ENCODE data around the gene MSI2. TPM values are rescaled to one million over a fixed set of nuclear protein-coding genes. Genes with fewer than 3 reads are reported as not detected.

Gene MSI2
- total RNA-seq, 2 donors from 2014 or later = 30.1 to 41.1 TPM

- no peak overlapping the region for H3K27ac ChIP-seq
- no peak for DNase-seq (ENCODE audit: low spot score)
- H3K9me3 ChIP-seq = no peaks in the 10 kb centered on the region
- no peak for TF ChIP-seq CTCF (IDR thresholded peaks at IDR 0.05)
- H3K4me1 ChIP-seq = no peaks in the 10 kb centered on the region
- H3K4me3 ChIP-seq = no peak overlapping the region
- H3K27me3 ChIP-seq = no peaks in the 10 kb centered on the region
- no peaks in the 10 kb centered on the region for H3K36me3 ChIP-seq
Observed at GRCh38 chr17:57722704-57723043, 466.4 kb downstream of the MSI2 start.

- H3K27ac ChIP-seq = no peak overlapping the region
Observed at GRCh38 chr17:57723427-57724025, 467.2 kb downstream of the MSI2 start.

GRCh38 chr17:57724026-57724728 lies 467.9 kb downstream of the MSI2 start:
- H3K36me3 ChIP-seq = no peaks in the 10 kb centered on the region
- H3K27me3 ChIP-seq = no peaks in the 10 kb centered on the region
- H3K4me1 ChIP-seq = no peaks in the 10 kb centered on the region
- H3K4me3 ChIP-seq = no peak overlapping the region
- no peak for TF ChIP-seq CTCF (IDR thresholded peaks at IDR 0.05)
- no peak for DNase-seq (ENCODE audit: low spot score)
- no peaks in the 10 kb centered on the region for H3K9me3 ChIP-seq
- H3K27ac ChIP-seq = no peak overlapping the region

More at GRCh38 chr17:57723427-57724025, 467.2 kb downstream of the MSI2 start:
- no peak for TF ChIP-seq CTCF (IDR thresholded peaks at IDR 0.05)
- no peak for DNase-seq (ENCODE audit: low spot score)
- Histone ChIP-seq H3K27me3 (no peaks in the 10 kb centered on the region), H3K9me3 (no peaks in the 10 kb centered on the region), H3K4me1 (no peaks in the 10 kb centered on the region), H3K36me3 (no peaks in the 10 kb centered on the region), H3K4me3 (no peak overlapping the region)

- DNase-seq (ENCODE audit: low spot score) = no peak
- Histone ChIP-seq H3K9me3 (no peaks in the 10 kb centered on the region), H3K36me3 (no peaks in the 10 kb centered on the region), H3K4me1 (no peaks in the 10 kb centered on the region), H3K4me3 (no peak overlapping the region), H3K27ac (no peak overlapping the region), H3K27me3 (no peaks in the 10 kb centered on the region)
- TF ChIP-seq CTCF (IDR thresholded peaks at IDR 0.05) = no peak
Observed at GRCh38 chr17:57724729-57725125, 468.4 kb downstream of the MSI2 start.

GRCh38 chr17:57726213-57726790 lies 470.0 kb downstream of the MSI2 start:
- no peak for TF ChIP-seq CTCF (IDR thresholded peaks at IDR 0.05)
- Histone ChIP-seq H3K27ac (no peak overlapping the region), H3K4me1 (no peaks in the 10 kb centered on the region), H3K27me3 (no peaks in the 10 kb centered on the region), H3K36me3 (no peaks in the 10 kb centered on the region), H3K4me3 (no peak overlapping the region), H3K9me3 (no peaks in the 10 kb centered on the region)
- no peak for DNase-seq (ENCODE audit: low spot score)

Measured in right atrium auricular region (tissue), 2 donors.